ENCODE results near the gene SLC7A7. TPM values are rescaled to one million over a fixed set of nuclear protein-coding genes. Genes with fewer than 3 reads are reported as not detected.

SLC7A7 gene
- total and polyA plus RNA-seq, 10 of the 15 experiments (the other 5 are each of a cell fraction or from before 2014, with no cell fraction given) = 27.8 to 79.2 (median 50.8) TPM

GRCh38 chr14:22822571-22823098 lies 7.4 kb upstream of the SLC7A7 start (continued):
- TF ChIP-seq CUX1 (IDR thresholded peaks at IDR 0.05; ENCODE audit: insufficient replicate concordance, low read depth, low read length) (no peak), MEF2A (IDR thresholded peaks at IDR 0.05; ENCODE audit: insufficient read depth, low read depth, low read length) (no peak), ZNF24 (IDR thresholded peaks at IDR 0.05) (no peak), POU2F2 (IDR thresholded peaks at IDR 0.05; ENCODE audit: borderline replicate concordance, low read depth, low read length) (no peak), NR2F1 (conservative IDR thresholded peaks at IDR 0.05) (no peak), BCL3 (IDR thresholded peaks at IDR 0.05; ENCODE audit: borderline replicate concordance, insufficient read depth, low read depth, low read length, poor library complexity, severe bottlenecking) (peak; percentile 13), RUNX3 (IDR thresholded peaks at IDR 0.05; ENCODE audit: low read length) (peak; percentile 71), BCL11A (IDR thresholded peaks at IDR 0.05; ENCODE audit: low read depth, low read length) (no peak), TCF7 (IDR thresholded peaks at IDR 0.05; ENCODE audit: borderline replicate concordance) (no peak), TAF1 (IDR thresholded peaks at IDR 0.05; ENCODE audit: borderline replicate concordance, low read depth, low read length) (no peak), ZBTB33 (IDR thresholded peaks at IDR 0.05) (no peak), ESRRA (IDR thresholded peaks at IDR 0.05; ENCODE audit: low read length) (no peak), CBFB (IDR thresholded peaks at IDR 0.05; ENCODE audit: low read depth) (no peak; the same call in 1 of the 2 replicates), SP1 (IDR thresholded peaks at IDR 0.05; ENCODE audit: low read depth, low read length) (no peak), SIN3A (IDR thresholded peaks at IDR 0.05; ENCODE audit: low read depth, low read length) (no peak), PBX3 (IDR thresholded peaks at IDR 0.05; ENCODE audit: insufficient replicate concordance, low read depth, low read length) (no peak), CREB1 (IDR thresholded peaks at IDR 0.05; ENCODE audit: low read depth) (0 out of 2 replicates have a peak, but pooled peaks have one; percentile 12)

Data from GM12878 (cell line).